ENCODE measurements around the gene CYB561D2.

The CYB561D2 gene

DNA sequence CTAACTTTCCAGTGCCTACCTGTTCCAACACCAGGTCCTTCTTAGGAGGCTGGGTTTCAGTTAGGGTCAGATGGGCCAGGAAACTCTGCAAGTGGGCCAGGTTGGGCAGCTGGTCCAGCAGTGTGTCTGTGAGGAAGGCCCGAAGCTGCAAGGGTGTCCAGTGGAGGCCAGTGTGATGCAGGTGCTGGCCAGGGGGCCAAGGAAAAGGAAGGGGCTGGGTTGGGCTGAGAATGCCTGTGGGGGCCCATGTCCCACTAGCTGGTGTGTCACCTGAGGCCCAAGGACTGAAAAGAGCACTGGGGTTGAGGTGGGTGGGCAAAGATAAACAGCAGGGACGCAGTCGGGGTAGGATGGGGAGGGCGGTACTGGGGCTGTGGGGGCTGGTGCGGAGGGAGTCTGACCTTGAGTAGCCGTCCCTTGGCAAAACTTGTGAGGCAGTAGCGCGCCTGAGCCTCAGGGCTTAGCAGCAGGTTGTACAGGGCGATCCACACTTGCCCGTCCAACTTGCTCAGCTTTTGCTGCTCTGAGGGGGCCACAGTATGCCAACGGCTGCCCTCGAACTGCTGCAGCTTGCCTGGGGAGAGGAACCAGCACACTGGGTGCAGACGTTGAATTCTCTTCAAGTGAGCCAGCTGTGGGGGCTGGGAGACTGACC lies 8.5 kb upstream of the CYB561D2 start:
- no peak for DNase-seq (ENCODE audit: low read depth in 2 of 2)

DNA sequence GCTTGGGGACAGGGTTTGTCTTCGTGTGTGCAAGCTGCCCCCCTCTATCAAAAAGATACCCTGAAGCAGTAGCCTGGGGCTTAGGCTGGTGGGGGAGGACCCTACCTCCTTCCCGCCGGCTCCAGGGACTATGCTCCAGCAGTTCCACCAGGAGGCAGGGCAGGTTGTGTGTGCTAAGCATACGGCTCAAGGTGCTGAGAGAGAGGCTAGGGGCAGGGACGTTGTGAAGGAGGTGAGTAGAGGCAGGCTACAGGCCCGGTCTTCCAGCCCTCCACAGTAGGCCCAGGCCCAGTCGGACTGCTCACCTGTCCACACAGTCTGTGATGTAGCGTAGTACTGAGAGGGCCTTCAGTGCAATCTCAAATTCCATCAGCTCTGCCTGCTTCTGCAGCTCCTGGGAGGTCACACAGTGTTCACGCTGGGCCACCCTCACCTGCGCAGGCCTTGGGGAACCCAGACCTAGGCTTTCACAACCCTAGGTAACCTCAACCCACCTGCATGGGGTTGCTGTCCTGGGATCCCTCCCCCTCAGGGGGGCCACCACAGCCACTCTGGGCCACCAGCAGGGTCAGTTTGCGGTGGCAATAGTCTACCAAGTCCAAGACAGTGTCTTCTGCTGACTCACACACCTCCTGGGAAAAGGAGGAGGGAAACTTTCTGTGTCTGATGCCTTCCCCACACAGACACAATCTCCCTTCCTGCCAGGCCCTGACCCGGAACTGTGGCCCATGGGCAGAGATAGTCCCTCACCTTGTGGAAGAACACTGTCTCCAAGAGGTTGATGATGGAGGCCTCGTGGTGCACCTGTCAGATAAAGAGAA lies 7.6 kb upstream of the CYB561D2 start:
- no peak for DNase-seq (ENCODE audit: low read depth in 2 of 2)

DNA sequence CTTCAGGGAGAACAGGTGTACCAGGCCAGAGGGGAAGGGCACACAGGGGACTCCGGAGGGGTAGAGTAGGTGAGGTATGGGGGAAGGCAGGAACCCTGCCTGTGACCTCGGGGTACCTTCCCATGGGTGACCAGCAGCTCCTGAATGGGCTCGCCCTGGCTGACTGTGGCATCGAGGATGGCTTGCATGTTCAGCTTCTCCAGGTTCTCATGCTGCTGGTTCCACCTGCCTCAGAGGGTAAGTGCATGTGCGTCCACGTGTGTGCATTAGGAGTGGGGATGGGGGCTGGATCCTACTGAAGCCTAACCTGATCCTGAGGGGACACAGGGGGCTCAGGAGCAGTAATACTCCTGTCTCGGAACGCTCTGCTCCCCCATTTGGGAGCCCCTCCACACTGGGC lies 5.7 kb upstream of the CYB561D2 start:
- DNase-seq (ENCODE audit: low read depth in 2 of 2) = no peak

DNA sequence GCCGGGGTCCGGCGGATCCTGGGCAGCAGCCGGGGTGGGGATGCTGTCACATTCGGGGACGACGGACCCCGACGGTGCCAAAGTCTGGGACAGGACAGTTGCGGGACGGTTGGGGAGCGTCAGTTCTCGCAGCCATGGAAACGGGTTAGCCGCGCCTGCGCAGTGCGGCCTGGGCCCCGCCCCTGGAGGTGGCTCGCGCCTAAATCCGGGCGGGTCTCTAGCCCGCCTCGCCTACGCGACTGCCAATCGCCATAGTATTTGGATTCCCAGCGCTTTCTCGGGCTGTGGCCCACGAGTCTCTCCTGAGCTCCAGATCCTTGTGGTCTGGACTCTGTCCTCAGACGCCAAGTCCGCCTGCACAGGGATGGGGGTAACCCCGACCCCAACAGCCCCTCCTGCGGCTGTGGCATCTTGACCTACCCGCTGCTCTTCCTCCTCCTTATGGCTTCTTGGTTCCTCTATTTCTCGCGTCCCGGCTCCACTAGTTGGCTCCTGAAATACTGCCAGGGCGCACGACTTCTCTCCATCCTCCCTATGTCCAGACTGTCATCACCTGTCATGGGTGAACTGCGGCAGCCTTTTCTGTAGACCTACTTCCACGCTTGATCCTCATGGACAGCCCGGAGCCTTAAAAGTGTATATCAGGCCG lies 5.0 kb upstream of the CYB561D2 start, which contains the start of gene ZMYND10:
ZMYND10 (minus strand) TSS at position 147 of the 649 bp plus-strand sequence. CDS start 153 bp downstream, outside the sequence.
- DNase-seq (ENCODE audit: low read depth in 2 of 2) = peak; percentile 35 to 44

DNA sequence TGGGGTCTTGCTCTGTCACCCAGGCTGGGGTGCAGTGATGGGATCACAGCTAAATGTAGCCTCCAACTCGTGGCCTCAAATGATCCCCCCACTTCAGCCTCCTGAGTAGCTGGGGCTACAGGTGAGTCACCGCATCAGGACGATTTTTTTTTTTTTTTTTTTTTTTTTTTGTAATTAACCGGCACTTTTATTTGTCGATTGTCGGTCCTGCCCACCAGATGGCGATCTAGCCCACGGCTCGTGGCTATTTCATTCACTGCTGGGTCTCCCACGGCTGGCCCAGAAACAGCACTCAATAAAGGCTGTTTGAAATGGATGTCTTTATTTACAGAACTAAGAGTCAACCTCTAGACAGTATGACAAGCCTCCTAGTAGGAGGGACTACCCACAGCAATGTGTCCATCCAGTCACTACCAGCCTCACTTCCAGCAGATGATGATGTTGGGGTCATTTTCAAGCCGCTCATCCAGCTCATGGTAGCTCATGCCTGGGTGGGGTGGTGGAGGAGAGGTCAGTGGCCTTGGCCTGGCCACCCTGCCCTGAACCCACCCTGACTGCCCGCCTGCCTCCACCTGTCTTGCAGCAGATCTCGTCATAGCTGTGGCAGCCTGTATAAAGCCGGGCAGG lies 3.4 kb upstream of the CYB561D2 start:
- peak; percentile 60 to 63 for DNase-seq (ENCODE audit: low read depth in 2 of 2)

DNA sequence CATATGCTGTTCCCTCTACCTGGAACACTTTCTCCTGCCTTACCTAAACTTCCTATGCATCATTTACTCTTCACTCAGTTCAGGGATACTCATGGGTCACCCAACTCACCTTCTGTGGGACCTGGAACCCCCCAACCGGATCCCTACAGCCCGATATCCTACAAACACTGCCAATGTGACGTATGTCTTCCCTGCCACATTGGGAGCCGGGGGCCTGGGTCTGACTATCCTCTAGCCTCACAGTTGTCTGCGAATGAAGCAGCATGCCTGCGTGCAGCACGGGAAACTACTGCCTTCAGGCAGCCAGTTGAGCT lies 492 bp upstream of the CYB561D2 start:
- no peak for DNase-seq (ENCODE audit: low read depth in 2 of 2)

DNA sequence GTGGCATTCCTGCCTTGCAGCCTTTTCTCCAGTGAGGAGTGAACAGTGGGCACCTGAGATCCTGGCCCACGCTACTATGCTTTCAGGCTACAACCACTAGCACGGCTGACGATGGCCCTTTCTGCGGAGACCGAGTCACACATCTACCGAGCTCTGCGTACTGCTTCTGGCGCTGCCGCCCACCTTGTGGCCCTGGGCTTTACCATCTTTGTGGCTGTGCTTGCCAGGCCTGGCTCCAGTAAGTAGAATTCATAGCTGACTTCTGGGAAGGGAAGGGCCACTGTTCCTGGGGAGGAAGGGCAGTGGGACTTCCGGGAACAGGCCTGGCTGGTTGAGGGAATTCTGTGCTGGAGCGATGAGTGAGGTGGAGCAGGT lies 648 bp downstream of the CYB561D2 start:
- DNase-seq (ENCODE audit: low read depth in 2 of 2) = no peak

DNA sequence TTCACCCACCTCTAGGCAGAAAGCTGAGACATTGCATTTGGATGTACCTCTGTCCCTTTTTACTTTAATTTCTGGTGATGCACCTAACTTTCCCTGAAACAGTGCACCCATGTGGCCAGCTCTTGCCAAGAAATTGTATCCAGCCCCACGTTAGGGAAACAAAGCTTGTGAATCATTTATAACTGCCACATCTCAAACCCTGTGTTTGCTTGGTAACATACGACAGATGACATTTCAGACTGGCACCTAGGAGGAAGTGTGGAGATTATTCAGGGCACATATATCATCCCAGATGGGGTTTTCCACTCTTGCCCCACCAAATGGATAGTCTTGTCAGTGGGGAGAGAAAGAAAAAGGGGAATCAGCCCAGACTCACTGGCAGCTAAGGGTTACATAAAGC lies 2.1 kb downstream of the CYB561D2 start:
- no peak for DNase-seq (ENCODE audit: low read depth in 2 of 2)

DNA sequence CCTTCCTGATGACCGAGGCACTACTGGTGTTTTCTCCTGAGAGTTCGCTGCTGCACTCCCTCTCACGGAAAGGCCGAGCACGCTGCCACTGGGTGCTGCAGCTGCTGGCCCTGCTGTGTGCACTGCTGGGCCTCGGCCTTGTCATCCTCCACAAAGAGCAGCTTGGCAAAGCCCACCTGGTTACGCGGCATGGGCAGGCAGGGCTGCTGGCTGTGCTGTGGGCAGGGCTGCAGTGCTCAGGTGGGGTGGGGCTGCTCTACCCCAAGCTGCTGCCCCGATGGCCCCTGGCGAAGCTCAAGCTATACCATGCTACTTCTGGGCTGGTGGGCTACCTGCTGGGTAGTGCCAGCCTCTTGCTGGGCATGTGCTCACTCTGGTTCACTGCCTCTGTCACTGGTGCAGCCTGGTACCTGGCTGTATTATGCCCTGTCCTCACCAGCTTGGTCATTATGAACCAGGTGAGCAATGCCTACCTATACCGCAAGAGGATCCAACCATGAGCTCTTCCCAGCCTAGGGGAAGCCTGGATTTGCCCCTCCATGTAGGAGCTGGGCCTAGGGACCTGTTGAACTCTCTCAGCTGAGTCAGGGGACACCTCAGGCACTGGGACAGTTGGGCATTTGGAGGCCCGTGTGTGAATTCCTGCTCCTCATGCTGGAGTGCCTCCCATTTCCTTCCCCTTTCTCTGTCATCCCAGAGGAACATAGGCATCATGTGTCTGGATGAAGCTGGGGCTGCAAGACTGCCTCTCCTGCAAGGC lies 2.8 kb downstream of the CYB561D2 start:
- no peak for DNase-seq (ENCODE audit: low read depth in 2 of 2)

DNA sequence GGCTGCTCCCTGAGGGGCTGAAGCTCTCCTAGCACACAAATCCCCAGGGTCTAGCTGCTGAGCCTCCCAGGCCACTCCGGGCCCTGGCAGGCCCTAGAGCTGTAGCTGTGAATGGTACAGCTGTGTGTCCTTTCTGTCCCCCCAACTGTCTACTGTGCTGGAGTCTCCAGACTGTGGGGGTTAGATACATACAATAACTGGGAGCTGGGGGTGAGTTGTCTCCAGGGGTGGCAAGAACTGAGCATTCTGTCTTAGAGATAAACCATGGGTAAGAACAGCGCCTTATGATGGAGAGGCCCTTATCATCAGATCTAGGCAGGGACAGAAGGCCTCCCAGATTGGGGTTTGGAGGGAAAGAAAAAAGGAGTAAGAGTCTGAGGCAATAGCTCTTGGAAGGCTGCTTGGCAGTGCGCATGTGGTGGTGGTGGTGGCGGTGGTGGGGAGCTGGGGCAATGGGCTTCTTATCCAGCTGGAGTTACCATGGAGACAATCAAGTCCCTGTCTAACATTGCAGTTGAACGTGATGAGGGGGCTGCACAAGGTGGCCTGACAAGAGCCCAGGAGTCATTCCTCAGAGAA lies 3.6 kb downstream of the CYB561D2 start:
- no peak for DNase-seq (ENCODE audit: low read depth in 2 of 2)

DNA sequence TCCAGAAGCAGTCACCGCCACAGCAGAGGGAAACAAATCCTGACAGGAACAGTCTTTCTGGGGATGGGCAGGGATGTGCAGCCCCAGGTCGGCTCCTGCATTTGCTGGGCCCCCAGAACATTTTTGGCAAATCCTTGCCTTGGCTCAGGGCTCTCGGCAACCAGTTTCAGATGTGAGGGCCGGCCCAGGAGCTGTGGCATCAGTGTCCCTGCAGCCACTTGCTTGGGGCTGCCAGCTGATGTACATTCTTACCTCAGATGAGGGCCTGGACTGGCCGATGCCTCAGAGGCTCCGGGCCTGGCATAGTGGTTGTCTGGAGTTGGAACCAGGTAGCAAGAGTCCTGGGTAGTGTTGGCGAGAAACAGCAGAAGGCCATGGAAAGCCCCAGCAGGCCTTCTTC lies 4.2 kb downstream of the CYB561D2 start:
- DNase-seq (ENCODE audit: low read depth in 2 of 2) = no peak

DNA sequence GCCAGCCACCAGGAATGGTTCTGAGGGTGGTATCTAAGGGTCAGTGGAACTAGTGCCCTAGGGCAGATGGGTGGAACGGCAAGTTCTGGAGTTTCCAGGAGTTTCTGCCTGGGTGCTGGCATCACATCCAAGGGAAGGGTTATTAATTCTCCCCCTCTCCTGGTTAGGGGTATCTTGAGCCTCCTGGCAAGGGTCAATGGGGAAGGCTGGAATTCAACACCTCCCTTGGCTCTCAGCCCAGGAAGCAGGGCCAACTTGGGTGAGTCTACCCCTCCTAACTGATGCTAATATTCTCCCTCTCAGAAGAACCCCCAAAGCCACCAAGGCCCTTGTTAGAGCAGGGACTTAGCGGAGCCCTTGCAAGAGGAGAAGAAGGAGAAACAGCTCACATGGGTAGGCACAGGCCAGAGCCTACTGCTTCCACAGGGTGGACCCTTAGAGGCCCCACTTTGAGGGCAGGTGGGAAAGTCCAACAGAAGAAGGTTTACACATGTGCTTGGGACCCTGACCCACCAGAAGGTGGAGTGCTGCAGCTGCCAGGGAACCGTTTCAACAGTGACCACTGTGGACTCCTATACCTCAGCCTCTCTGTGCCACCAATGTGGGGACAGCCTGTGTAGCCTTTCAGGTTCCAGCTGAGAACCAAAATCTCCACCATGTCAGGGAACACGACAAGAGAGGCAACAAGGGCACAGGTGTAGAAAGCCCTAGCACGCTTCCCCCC lies 5.3 kb downstream of the CYB561D2 start:
- no peak for DNase-seq (ENCODE audit: low read depth in 2 of 2)

DNA sequence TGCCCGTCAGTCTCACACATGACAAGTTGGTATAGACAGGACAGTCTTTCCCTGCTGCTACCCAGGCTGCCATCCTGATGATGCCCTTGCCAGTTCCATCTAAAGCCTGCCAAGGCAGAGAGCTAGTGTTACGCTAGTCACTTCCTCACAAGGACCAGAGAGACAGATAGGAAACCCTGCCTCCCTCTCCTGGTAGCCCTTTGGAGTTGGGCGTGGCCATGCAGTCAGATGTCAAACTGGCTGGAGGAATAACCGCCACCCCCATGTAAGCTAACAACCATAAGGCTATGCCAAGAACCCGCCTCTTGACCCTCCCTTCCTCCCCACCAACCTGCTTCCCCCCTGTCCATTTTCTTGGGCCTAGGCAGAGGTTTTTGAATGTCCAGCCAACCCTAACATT lies 5.9 kb downstream of the CYB561D2 start:
- no peak for DNase-seq (ENCODE audit: low read depth in 2 of 2)

DNA sequence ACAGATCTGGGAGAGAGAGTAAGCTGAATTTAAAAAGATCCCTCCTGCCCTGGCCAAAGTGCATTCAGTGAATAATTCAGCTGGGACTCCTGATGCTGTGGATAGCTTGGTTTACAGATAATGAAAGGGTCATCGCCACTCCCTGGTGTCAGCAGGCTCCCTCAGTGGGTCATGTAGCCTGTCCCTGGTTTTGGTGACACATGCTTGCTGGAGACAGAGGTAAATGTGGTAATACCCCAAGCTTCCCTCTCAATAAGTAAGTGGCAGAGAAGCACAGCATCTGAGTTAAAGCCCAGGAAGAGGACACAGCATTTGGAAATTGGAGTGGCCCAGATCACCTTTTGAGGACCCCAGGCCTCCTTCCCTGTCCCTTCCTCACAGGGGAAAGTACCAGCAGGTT lies 6.8 kb downstream of the CYB561D2 start:
- DNase-seq (ENCODE audit: low read depth in 2 of 2) = no peak

DNA sequence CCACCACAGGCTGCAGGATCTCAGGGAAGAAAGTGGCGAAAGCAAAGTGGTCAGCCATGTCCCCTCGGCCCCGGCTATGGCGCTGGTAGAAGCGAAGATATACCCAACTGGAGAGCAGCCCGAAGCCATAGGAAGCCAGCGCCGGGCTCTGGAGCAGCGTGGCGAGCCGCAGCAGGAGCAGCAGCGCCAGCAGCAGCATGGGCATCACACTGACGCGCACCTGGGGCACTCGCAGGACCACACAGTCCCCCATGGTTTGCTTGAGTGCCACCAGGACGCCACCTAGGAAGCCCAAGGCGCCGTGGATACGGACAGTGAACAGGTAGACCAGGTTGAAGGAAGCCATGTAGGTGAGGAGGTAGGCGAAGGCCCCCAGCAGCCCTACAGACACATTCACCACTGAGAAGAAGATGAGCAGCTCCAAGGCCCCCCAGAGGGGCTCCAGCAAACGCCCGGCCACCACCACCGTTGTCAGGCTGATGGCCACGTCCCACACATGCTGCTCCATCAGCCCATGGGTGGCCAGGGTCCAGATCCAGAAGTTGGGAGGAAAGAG lies 7.8 kb downstream of the CYB561D2 start:
- no peak for DNase-seq (ENCODE audit: low read depth in 2 of 2)

DNA sequence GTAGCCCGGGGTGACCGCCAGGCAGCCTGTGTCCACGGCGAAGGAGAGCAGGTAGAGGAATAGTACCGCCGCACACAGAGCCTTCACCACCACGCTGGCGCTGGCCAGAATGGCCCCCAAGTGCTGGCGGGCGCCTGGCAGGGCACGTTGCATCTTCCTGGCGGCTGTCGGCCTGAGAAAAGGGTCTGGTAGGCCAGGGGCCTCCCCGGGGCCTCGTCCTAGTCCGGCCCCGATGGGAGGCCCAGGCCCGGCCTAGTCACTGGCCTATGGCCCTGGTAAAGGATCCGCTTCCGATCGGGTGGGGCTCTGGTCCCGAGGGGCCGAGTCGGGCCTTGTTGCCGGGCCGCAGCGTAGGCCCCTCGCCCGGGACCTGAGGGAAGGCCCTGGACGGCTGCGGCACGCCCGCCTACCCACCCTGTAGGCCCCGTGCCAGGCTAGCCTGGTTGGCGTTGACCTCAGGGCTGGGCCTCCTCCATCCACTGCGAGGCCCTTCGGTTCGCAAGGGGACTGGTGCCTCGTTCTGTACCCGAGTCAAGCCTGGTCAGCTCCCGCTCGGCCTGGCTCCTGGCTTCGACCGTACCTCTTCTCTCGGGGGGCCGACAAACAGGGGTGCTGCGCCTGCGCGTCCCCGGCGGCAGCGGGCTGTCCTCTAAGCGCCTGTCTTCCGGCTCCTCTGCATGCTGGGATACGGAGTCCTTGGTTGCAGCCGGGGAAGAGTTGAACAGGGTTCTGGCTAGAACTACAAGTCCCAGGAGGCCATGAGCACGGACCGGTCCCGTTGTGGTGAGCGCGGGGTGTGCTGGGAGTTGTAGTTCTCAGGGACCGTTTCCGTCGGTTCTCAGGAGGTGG lies 8.5 kb downstream of the CYB561D2 start, which contains the start of gene TMEM115:
TMEM115 (minus strand) TSS at position 611 of the 849 bp plus-strand sequence; CDS start at position 153, 458 bp downstream.
- DNase-seq (ENCODE audit: low read depth in 2 of 2) = peak; percentile 87 to 95

DNA sequence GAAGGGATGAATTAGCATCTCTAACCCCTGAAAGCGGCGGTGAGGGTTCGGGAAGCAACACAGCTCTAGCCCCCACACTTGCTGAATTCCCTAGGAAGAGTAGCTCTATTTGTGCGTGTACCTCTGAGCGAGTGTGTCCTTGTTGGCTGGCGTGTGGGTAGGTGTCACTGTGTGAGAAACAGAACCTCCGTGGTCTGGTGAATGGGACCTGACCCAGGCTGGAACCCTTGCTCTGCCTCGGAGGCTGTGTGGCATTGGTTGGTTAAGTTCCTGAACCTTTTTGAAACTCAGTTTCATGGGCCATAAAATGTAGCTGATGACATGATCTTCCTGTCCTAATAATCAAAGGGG lies 9.1 kb downstream of the CYB561D2 start:
- DNase-seq (ENCODE audit: low read depth in 2 of 2) = no peak

DNA sequence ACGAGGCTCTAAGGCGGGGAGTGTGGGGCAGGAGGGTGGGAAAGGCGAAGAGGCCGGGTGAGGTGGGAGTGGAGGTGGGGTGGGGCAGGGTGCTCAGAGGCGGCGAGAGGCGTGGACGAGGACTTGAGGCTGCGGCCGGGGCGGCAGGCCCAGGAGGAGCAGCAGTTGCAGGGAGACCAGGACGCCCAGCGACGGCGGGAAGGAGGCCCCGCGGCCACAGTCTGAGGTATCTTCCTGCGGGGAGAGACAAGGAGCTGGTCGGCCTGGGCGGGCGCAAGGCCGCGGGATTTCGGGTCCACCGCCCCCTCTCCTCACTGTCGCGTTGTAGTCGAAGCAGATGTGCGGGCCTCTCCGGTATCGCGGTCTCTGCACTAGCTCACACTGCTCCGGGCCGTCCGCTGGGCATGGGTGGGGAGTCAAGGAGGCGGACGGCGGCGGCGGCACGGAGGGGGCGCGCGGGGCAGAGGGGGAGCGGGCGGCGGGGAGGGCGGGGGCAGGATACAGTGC lies 14.0 kb downstream of the CYB561D2 start:
- no peak for DNase-seq (ENCODE audit: low read depth in 2 of 2)

Measured in stimulated activated CD8-positive, alpha-beta memory T cell treated with anti-CD3 and anti-CD28 coated beads, Interleukin-15, amount 100 ng/mL, for 4 hours (primary cell).